HG02938 (cell line): ENCODE results near the gene QSOX1.

Experiments used
- ATAC-seq: cut with Tn5 transposase; IDR thresholded peaks from one replicate; pipeline ENCODE4 v1.9.1; 2021; ENCODE audit warnings: mild to moderate bottlenecking, moderate library complexity; ENCODE audit not compliant: unreplicated experiment

The QSOX1 gene

DNA sequence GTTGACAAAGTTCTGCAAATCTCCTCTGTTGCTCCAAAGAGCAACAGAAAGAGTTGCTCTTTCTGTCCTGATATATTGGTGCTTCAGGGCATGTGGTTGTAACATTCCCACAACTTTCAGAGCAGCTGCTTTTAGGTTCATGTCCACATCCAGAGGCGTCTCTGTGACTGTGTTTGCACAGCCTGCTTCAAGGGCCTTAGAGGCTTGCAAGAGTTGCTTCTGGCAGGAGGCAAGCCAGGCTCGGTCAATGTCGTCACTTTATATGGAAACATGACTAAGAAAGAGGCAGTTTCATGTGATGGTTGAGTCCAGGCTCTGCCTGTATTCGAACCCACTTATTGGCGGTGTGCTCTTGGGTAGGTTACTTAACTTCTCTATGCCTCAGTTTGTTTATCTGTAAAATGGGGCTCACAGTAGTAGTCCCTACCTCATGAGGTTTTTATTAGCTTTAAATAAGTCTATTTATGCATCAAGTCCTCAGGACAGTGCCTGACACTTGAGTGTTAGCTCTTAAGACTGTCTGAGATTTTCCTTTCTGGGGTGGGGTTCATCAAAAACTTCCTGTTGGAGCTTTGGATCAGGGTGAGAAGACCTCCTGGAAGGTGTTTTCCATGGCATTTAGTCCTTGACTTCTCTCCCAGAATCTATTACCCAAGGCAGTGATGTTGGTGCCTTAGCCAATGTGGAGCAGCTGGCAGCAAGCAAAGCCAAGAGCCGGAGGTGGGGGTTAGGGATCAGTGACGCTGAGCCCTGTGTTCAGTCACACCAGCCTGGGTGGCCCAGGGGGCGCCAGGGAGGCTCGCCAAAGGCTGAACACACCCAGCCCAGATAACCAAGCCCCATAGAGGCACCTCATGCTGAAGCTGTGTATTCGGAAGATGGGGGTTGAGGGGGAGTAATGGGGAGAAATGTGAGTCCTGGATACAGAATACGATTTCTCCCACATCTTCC, 94.3 kb downstream of the QSOX1 start:
- ATAC-seq = no peak

DNA sequence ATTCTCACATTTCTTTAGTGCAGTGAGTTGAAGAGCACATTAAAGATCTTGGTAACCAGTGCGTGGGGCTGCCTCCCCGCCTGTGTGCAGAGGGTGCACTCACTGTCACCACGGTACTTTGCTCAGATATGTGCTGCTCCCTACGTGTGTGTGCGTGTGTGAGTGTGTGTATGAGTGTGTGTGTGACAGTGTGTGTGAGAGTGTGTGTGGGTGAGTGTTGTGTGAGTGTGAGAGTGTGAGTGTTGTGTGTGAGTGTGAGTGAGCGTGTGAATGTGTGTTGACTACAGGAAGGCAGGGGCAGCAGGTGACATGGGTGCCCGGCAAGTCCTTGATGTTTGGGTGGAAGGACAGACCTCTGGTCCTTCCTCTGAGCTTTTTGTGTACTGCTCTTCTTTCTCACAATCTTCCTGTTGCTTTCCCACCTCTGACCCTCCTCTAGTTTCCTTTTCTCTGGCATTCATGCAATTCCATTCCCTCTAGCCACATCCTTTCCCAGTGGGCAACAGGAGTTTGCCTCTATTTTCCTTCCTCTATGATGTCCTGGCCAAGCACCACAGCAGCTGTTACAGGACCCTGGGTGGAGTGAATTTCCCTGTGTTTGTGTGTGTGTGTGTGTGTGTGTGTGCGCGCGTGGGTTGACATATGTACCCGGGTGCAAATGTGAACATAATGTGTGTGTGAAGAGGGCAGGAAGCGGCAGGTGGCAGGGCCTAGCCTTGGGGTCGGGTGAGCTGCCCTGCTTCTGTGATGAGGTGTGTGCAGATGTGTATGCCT, 95.2 kb downstream of the QSOX1 start:
- ATAC-seq = no peak

DNA sequence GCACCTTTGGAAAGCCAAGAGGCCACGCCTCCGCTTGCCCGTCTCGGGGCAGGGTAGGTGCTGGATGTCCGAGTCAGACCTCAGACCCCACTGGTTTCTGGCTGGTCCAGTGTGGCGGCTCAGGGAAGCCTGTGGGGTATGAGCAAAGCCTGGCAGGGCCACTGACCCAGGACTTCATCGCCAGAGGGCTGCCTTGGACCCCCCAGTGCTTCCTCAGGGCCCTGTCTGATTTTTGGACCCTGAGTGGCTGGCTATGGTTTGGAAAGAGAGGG, 95.8 kb downstream of the QSOX1 start:
- ATAC-seq = no peak

DNA sequence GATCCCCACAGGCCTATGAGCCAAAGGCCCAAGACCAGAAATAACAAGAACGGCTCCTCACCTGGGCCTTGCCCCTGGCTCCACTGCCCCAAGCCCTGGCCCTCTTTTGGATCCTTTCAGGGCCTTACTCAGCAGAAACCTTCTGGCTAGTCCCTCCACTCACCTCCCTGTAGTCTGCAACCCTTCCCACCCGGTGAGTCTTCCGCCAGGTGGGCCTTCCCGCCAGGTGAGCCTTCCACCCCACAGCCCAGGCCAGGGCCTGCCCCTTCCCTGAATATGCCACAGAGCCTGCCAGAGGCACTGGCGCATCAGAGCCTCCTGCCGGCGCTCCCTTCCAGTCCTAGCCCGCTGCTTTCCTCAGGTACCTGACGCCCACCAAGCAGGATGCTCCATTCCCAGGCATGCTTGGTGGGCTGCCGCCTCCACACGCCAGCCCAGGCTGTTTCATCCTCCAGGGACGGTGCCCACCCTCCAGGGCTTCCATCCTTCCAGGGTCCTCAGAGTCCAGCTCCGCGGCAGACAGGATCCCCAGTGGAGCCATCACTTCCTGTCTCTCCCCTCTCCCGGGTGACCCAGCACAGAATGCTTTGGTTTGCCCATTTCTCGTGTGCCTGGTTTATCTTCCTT, 96.3 kb downstream of the QSOX1 start:
- no peak for ATAC-seq

DNA sequence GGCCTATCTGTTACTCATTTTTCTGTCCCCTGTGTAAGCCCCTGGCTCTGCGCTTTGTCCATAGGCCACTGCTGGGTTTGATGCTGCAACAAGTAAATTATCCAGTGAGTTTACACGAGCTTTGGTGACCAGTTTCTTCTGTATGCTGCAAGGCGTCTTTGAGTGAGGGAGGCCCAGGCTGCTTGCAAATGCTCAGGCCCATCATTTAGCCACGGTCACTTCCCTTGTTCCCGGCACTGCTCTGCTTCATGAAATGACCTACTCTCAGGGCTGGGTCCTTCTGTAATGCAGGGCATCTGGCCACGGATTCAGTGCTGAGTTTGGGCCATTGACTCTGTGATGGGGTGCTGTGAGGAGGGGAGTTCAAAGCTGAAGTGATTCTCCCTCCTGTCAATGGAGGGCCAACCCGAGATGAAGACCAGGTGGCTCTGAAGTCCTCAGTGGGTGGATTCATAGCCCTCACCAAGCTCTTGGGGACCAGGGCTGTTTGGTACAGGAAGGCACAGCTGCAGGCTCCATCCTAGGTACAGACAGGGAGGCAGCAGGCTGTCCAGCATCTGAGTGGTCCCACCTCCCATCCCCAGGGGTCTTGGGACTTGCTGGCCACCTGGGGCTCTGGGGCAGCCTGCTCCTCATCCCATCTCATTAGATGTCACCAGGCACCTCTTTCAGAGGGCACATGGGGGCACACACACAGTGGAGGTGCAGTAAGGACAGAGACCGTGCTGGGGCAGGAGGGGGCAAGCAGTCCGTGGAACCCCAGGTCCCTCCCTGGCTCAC, 97.0 kb downstream of the QSOX1 start:
- ATAC-seq = no peak

DNA sequence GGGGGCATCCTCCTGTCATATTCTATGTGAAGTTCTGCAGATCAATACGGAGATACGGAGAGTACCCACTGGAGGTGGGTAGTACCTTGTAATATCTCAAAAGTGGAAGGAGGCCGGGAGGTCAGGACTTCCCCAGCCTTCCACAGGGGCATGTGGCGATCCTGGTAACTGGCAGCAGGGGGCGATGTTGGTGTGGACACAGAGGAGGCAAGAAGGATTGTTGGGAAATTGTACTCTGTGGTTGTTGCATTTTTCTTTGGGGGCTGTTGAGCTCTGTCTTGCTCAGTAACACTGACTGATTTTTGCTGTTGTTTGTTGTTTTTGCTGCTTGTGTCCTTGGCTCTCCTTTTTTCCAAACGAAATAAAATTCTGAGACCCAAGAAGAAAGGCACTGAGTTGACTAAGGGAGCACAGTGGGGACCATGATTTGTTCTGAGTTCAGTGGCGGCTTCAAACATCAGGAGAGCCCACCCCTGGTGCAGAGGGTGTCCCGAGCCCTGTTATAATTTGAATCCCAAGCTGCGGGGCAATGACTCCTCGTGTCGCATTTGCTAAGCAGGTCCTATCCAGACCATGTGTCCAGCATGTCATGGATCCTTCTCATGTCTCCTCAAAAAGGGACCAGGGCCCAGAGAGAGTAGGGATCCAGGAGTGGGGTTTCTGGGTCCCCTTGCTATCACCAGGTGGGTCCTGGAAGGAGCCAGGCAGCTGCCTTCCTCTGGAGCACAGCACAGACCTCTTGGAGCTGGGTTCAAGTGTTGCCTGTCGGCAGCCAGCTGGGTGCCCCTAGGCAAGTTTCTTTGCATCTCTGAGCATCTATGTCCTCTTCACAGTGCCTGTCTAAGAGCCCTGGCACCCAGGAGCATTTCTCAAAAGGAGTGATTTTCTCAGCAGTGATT, 98.2 kb downstream of the QSOX1 start:
- ATAC-seq = peak; percentile 58
